ENCODE measurements around the gene TRIM2. TPM values are rescaled to one million over a fixed set of nuclear protein-coding genes. Genes with fewer than 3 reads are reported as not detected.

The TRIM2 gene
- polyA plus RNA-seq, 1 donor from 2014 or later: 2.2 TPM

- Mint-ChIP-seq H3K9me3 (no peaks in the 10 kb centered on the region), H3K4me1 (no peaks in the 10 kb centered on the region), H3K36me3 (peaks cover 8% of the 10 kb centered on the region), H3K27me3 (peaks cover 5% of the 10 kb centered on the region), H3K4me3 (no peak overlapping the region), H3K27ac (no peak overlapping the region)
These were observed 72.7 kb downstream of the TRIM2 start for GRCh38 chr4:153276971-153277370.

GRCh38 chr4:153281476-153281875, 77.2 kb downstream of the TRIM2 start:
- Mint-ChIP-seq H3K36me3 (peaks cover 6% of the 10 kb centered on the region), H3K4me3 (no peak overlapping the region), H3K4me1 (no peaks in the 10 kb centered on the region), H3K27me3 (no peaks in the 10 kb centered on the region), H3K9me3 (peaks cover 3 to 5% (median 4%) of the 10 kb centered on the region in 3 donors), H3K27ac (peak overlapping the region in 1 of 3 donors; percentile 45)

GRCh38 chr4:153282023-153282422, 77.8 kb downstream of the TRIM2 start:
- Mint-ChIP-seq H3K9me3 (peaks cover 3 to 5% (median 4%) of the 10 kb centered on the region in 3 donors), H3K4me3 (no peak overlapping the region), H3K36me3 (peaks cover 9% of the 10 kb centered on the region), H3K4me1 (no peaks in the 10 kb centered on the region), H3K27ac (peak overlapping the region in 2 of 3 donors; percentile 16 to 45), H3K27me3 (no peaks in the 10 kb centered on the region)

GRCh38 chr4:153283260-153283659, 79.0 kb downstream of the TRIM2 start:
- Mint-ChIP-seq H3K27me3 (no peaks in the 10 kb centered on the region), H3K4me1 (no peaks in the 10 kb centered on the region), H3K9me3 (peaks cover 3 to 5% (median 4%) of the 10 kb centered on the region in 3 donors), H3K36me3 (peaks cover 10% of the 10 kb centered on the region), H3K27ac (no peak overlapping the region), H3K4me3 (no peak overlapping the region)

GRCh38 chr4:153290134-153290533, 85.9 kb downstream of the TRIM2 start:
- Mint-ChIP-seq H3K27me3 (peaks cover 3% of the 10 kb centered on the region), H3K4me3 (no peak overlapping the region), H3K9me3 (no peaks in the 10 kb centered on the region), H3K27ac (no peak overlapping the region), H3K4me1 (no peaks in the 10 kb centered on the region), H3K36me3 (peaks cover 9% of the 10 kb centered on the region)

GRCh38 chr4:153291562-153291961, 87.3 kb downstream of the TRIM2 start:
- Mint-ChIP-seq H3K36me3 (peaks cover 9% of the 10 kb centered on the region), H3K4me1 (no peaks in the 10 kb centered on the region), H3K27ac (no peak overlapping the region), H3K9me3 (no peaks in the 10 kb centered on the region), H3K4me3 (no peak overlapping the region), H3K27me3 (peaks cover 3% of the 10 kb centered on the region)

GRCh38 chr4:153292897-153293741, 88.9 kb downstream of the TRIM2 start:
- Mint-ChIP-seq H3K4me1 (no peaks in the 10 kb centered on the region), H3K27ac (no peak overlapping the region), H3K4me3 (no peak overlapping the region), H3K36me3 (peaks cover 6% of the 10 kb centered on the region), H3K9me3 (no peaks in the 10 kb centered on the region), H3K27me3 (peaks cover 6% of the 10 kb centered on the region)

- Mint-ChIP-seq H3K4me3 (no peak overlapping the region), H3K9me3 (no peaks in the 10 kb centered on the region), H3K27ac (no peak overlapping the region), H3K27me3 (peaks cover 3% of the 10 kb centered on the region), H3K36me3 (peaks cover 2% of the 10 kb centered on the region), H3K4me1 (no peaks in the 10 kb centered on the region)
These were observed 89.5 kb downstream of the TRIM2 start for GRCh38 chr4:153293742-153294057.

GRCh38 chr4:153294631-153295030, 90.4 kb downstream of the TRIM2 start:
- peaks cover 3% of the 10 kb centered on the region for H3K27me3 Mint-ChIP-seq
- H3K9me3 Mint-ChIP-seq: peaks cover 3 to 8% (median 4%) of the 10 kb centered on the region in 3 donors
- H3K27ac Mint-ChIP-seq: no peak overlapping the region
- no peak overlapping the region for H3K4me3 Mint-ChIP-seq
- peaks cover 8% of the 10 kb centered on the region for H3K36me3 Mint-ChIP-seq
- no peaks in the 10 kb centered on the region for H3K4me1 Mint-ChIP-seq

GRCh38 chr4:153295131-153295755, 91.0 kb downstream of the TRIM2 start:
- Mint-ChIP-seq H3K27ac (no peak overlapping the region), H3K4me1 (no peaks in the 10 kb centered on the region), H3K27me3 (peaks cover 3% of the 10 kb centered on the region), H3K4me3 (no peak overlapping the region), H3K9me3 (peaks cover 4 to 11% (median 4%) of the 10 kb centered on the region in 3 donors), H3K36me3 (peaks cover 12% of the 10 kb centered on the region)

GRCh38 chr4:153296040-153296823, 92.0 kb downstream of the TRIM2 start:
- Mint-ChIP-seq H3K36me3 (peaks cover 12% of the 10 kb centered on the region), H3K27me3 (peaks cover 3% of the 10 kb centered on the region), H3K27ac (no peak overlapping the region), H3K4me1 (no peaks in the 10 kb centered on the region), H3K4me3 (no peak overlapping the region), H3K9me3 (peaks cover 4 to 14% (median 4%) of the 10 kb centered on the region in 3 donors)

GRCh38 chr4:153297116-153297515, 92.9 kb downstream of the TRIM2 start:
- Mint-ChIP-seq H3K9me3 (peaks cover 6 to 14% (median 8%) of the 10 kb centered on the region in 3 donors), H3K27me3 (peaks cover 4% of the 10 kb centered on the region), H3K4me3 (no peak overlapping the region), H3K4me1 (no peaks in the 10 kb centered on the region), H3K27ac (no peak overlapping the region), H3K36me3 (peaks cover 13% of the 10 kb centered on the region)

GRCh38 chr4:153310793-153311192, 106.5 kb downstream of the TRIM2 start:
- Mint-ChIP-seq H3K27ac (no peak overlapping the region), H3K4me3 (no peak overlapping the region), H3K4me1 (peaks cover 0 to 2% (median 0%) of the 10 kb centered on the region in 3 donors), H3K36me3 (peaks cover under 1% of the 10 kb centered on the region), H3K9me3 (no peaks in the 10 kb centered on the region), H3K27me3 (no peaks in the 10 kb centered on the region)

- no peak overlapping the region for H3K4me3 Mint-ChIP-seq
- H3K27ac Mint-ChIP-seq: no peak overlapping the region
- H3K27me3 Mint-ChIP-seq: peaks cover 4% of the 10 kb centered on the region
- peaks cover 6% of the 10 kb centered on the region for H3K36me3 Mint-ChIP-seq
- H3K9me3 Mint-ChIP-seq: no peaks in the 10 kb centered on the region
- H3K4me1 Mint-ChIP-seq: peaks cover 0 to 2% (median 2%) of the 10 kb centered on the region in 3 donors
These were observed 110.7 kb downstream of the TRIM2 start for GRCh38 chr4:153314915-153315314.

GRCh38 chr4:153318696-153319320, 114.6 kb downstream of the TRIM2 start:
- H3K36me3 Mint-ChIP-seq: peaks cover 8% of the 10 kb centered on the region
- no peak overlapping the region for H3K4me3 Mint-ChIP-seq
- H3K4me1 Mint-ChIP-seq: peaks cover 0 to 2% (median 2%) of the 10 kb centered on the region in 3 donors
- H3K27me3 Mint-ChIP-seq: peaks cover 6% of the 10 kb centered on the region
- H3K27ac Mint-ChIP-seq: no peak overlapping the region
- no peaks in the 10 kb centered on the region for H3K9me3 Mint-ChIP-seq
